Testis (tissue), 2 donors: ENCODE data around the gene AP2B1.

Source experiments
- POLR2A ChIP-seq: fragments of 450-650 bp; IDR thresholded peaks from one replicate; pipeline ENCODE4 v1.6.1; 2017; ENCODE audit warnings: antibody characterized with exemption, mild to moderate bottlenecking, moderate library complexity
- TF ChIP-seq, protein P1 (sequence below), 3 experiments: fragments of 450-650 bp in 2 of 3; fragments of 200-600 bp in 1 of 3; sonication (generic) in 1 of 3; IDR thresholded peaks; one replicate each; pipeline ENCODE4 v1.5.1; 2016 to 2019; ENCODE audit warnings: antibody characterized with exemption in 3 of 3, mild to moderate bottlenecking in 2 of 3, moderate library complexity in 1 of 3

DNA sequence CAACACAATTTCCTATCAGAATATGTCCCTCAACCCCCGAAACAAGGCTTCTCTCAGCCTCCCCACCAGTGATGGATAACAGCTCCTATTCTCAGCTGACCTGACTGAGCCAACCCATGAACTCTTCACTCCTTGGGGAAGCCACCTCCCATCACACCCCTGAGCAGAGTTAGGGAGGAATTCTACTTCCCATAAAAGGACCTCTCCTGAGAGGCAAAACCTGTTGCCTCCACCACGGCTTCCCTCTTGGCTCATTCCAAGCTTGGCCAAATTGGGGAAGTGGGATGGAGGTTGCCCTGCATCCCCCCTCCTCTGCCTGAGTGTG is 138.6 kb downstream of the AP2B1 start:
- TF ChIP-seq, protein P1, sequence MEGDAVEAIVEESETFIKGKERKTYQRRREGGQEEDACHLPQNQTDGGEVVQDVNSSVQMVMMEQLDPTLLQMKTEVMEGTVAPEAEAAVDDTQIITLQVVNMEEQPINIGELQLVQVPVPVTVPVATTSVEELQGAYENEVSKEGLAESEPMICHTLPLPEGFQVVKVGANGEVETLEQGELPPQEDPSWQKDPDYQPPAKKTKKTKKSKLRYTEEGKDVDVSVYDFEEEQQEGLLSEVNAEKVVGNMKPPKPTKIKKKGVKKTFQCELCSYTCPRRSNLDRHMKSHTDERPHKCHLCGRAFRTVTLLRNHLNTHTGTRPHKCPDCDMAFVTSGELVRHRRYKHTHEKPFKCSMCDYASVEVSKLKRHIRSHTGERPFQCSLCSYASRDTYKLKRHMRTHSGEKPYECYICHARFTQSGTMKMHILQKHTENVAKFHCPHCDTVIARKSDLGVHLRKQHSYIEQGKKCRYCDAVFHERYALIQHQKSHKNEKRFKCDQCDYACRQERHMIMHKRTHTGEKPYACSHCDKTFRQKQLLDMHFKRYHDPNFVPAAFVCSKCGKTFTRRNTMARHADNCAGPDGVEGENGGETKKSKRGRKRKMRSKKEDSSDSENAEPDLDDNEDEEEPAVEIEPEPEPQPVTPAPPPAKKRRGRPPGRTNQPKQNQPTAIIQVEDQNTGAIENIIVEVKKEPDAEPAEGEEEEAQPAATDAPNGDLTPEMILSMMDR (IDR thresholded peaks at IDR 0.05): no peak
- TF ChIP-seq POLR2A: no peak
